ENCODE measurements around the gene IER5L.

DNA sequence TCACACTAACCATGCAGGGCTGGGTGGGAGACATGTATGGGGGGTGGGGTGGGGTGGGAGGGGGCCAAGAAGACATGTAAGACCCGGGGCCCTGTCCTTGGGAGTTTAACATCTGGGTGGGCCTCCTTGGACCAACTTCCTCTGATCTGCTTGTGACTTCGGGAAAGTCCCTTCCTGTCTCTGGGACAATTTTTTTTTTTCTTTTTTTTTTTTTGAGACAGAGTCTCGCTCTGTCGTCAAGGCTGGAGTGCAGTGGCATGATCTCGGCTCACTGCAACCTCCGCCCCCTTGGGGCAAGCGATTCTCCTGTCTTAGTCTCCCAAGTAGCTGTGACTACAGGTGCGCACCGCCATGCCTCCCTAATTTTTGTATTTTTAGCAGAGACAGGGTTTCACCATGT lies 23.8 kb upstream of the IER5L start:
- TF ChIP-seq EP300 (IDR thresholded peaks at IDR 0.05) (no peak), POLR2AphosphoS5 (IDR thresholded peaks at IDR 0.05) (no peak)
